ENCODE data around the gene CFAP161.

Gene CFAP161

GRCh38 chr15:81160312-81161159 lies 26.5 kb downstream of the CFAP161 start:
- DNase-seq = no peak

- DNase-seq = no peak
Observed at GRCh38 chr15:81161160-81161673, 27.1 kb downstream of the CFAP161 start.

GRCh38 chr15:81161851-81162250 lies 27.8 kb downstream of the CFAP161 start:
- DNase-seq = no peak

DNA sequence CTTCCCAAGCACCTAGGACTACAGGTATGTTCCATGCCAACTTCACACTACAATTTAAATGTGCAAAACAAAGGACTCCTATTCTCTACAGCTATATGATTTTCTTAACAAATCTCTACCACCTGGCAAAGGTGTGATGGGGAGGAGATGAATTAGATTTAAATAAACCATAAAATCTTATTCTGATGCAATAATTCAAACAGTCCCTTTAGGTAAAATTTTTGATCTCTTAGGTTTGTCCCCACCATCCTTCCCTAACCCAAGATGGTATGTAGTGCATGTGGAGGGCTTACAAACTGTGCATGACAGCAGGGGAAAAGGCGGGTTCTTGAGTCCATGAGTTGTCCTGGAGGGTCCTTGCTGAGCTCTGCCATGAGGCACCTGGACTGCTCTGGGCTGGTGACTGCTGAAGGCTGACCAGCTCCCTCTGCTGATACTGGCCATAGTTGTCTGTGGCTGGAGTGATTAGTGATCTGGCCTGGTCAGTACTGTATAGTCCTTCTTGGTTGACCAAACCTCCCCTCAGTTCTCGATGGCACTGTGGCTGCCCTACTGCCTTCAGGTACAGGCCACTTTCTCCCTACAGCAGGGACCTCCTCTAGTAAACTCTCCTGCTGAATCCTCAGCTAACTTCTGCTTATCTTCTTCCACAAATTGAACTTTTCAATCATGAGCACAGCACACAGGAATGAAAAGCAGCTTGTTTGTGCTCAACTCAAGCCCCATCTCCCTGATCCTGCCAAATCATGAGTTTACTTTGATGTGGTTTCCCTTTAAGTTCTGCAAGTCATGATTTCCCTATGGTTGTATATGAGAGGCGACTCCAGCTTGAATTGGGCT lies 30.1 kb downstream of the CFAP161 start:
- DNase-seq = no peak

GRCh38 chr15:81165535-81165934 lies 31.5 kb downstream of the CFAP161 start:
- no peak for DNase-seq

DNA sequence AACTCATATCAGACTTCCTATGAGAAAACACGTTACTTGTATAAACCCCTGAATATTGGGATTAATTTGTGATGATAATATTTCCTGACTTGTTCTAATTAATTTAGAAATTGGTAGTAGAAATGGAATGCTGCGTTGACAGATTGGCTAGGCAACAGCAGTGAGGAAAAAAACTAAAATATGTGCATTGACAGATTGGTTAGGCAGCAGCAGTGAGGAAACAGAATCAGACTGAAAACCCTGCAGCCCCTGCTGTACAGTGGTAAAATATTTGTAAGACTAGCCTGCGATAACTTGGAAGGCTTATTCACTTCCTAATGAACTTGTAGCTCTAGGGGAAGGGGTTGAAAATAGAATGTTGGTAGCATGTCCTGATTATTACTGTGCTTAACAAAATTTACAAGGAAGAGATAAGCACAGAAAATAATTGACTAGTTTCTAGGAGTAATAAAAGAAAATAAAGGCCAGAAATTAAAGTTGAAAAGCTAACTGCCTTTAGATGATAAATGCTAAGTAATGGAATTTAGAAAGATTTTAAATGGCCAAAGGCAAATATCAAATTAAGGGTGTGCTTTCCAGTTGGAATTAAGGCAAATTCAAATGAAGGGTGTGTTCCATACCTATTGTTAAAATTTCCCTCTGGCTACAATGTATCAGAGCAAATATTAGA lies 32.7 kb downstream of the CFAP161 start:
- DNase-seq = no peak

GRCh38 chr15:81168131-81168526 lies 34.1 kb downstream of the CFAP161 start:
- no peak for DNase-seq

- DNase-seq = no peak
Observed at GRCh38 chr15:81168644-81169043, 34.6 kb downstream of the CFAP161 start.

DNA sequence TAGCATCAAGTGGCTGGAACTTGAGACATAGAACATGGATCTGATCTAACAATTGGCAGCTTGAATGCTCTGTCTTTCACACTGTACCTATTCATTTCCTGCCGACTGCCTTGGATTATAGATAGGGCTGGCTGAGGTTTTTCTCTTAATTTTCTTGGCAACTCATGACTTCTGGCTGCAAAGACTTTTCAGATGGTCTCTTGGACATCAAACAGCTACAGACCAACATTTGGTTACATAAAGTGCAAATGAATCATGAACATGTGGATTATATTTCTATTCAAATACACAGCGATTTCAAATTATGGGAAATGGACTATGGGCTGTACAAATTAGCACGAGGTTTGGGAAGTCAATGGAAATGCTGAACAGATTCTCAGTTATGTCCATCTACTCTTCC lies 36.4 kb downstream of the CFAP161 start:
- DNase-seq = no peak

- no peak for DNase-seq
Observed at GRCh38 chr15:81171286-81171685, 37.2 kb downstream of the CFAP161 start.

GRCh38 chr15:81174125-81174791 lies 40.2 kb downstream of the CFAP161 start:
- DNase-seq = no peak

- no peak for DNase-seq
Observed at GRCh38 chr15:81174792-81175327, 40.8 kb downstream of the CFAP161 start.

GRCh38 chr15:81175496-81175895 lies 41.4 kb downstream of the CFAP161 start:
- no peak for DNase-seq

DNA sequence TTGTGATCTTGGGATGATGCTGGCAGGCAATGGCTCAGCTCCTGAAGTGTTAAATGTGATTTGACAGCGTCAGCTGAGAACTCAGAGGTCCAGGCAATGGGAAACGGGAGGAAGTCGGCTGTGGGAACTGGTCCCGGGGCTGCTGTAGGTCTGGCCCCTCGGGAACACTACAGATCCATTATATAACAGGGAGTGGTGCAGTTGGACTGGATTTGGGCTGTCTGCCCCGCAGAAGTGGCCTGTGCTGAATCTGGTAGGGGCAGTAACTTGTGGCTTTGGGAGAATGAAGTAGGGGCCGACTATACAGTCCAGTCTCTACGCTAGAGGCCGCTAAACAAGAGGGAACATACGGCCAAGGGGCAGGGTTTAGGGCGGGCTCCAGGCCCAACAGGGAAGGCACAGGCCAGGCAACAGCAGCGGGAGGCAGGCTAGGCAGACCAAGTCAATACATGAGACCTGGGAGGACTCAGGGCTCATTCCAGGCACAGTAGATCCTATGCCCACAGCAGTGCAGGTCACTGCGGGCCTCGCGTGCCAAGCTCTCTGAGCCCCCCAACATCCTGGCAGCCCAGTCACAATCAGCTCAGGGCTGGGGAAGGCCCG lies 42.3 kb downstream of the CFAP161 start:
- no peak for DNase-seq

DNA sequence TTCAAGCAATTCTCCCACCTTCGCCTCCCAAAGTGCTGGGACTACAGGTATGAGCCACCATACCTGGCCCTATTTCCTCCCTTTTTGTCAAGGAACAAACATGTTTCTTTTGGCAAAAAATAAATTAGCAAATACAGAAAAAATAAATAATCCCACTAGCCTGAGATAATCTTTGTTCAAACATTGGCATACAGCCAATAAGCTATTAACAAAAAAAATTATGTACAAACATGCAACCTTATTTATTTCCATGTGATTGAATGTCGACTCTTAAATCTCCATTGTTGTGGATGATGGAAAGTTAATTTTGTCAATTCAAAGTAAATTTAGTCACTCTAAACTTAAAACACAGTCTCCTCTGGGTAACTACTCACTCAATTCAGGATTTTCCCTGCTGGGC lies 44.3 kb downstream of the CFAP161 start:
- no peak for DNase-seq

DNA sequence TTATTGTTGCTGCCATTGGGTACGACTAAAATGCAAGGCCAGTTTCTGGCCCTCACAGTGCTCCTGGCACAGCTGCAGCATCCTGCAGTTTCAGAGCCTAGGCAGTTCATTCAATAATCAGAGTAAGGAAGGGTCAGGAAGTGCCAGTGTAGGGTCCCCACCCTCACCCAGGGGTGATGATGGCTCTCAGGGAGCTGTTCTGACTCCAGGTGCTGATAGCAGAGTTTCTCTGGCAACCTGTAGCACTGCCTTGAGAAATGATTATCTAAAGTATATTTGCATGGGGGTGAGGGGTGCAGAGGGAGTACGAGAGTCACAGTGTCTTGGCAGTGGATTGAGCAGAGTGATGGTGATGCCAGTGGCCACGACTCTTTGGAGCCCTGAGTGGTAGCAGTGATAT lies 47.1 kb downstream of the CFAP161 start:
- no peak for DNase-seq

DNA sequence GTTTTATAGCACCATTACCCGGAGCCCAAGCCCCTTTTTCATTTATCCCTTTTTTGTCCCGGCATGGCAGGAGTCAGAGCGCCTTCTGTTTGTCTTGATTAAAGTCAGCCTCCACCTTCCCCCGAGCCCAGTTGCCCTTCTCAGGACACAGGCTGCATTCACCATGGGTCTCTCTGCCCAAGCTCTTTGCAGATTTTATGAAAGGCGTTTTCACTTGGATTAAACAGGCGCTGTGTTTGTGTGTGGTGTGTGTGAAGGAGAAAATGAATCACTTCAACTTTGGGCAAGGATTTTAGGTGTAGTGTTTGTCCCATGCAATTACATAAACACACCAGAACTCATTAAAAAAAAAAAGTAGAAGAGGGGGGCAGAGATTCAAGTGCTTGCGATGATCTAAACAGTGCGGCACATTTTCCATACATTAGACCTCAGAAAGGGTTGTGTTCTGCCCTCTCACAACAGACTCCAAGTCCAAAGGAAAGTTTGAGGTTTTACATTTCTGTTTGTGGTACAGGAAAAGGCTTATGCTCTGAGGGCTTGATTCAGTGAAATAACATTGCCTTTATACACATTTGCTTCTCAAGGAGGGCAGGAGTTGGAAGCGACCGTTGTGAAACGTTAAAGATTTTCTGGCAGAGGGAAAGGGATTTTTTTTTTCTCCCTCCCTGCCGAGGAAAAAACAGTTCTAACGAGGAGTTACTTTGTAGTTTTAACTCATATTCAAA lies 48.1 kb downstream of the CFAP161 start:
- no peak for DNase-seq

DNA sequence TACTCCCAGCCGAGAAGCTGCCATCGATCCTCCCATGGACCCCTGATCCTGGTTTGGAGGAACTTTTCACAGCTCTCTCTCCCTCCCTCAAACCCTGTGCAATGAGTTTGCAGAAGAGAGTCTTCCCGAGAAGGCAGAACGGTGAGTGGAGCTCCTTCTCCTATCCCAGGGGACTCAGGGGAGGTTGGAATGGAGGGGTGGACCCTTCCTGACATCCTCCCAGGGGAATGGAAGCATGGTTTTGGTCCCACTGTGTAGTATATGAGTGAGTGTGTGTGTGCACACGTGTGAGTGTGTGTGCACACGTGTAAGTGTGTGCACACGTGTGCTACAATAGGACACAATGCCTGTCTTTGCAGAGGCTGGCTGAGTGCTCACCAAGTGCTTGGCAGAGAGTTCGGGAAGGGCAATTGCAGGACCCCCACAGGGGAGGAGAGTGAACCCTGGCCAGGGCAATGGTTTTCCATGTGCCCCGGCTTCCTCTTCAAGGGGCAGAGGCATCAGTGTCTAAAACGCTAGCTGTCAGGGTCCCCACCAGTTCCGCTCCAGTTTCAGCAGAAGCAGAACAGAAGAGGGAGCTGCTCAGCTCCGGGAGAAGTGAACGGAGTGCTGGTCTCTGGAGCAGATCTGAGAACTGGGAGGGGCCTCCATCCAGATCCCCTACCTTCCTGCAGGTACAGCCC lies 48.8 kb downstream of the CFAP161 start:
- no peak for DNase-seq

GRCh38 chr15:81183439-81183775 lies 49.3 kb downstream of the CFAP161 start:
- no peak for DNase-seq

DNA sequence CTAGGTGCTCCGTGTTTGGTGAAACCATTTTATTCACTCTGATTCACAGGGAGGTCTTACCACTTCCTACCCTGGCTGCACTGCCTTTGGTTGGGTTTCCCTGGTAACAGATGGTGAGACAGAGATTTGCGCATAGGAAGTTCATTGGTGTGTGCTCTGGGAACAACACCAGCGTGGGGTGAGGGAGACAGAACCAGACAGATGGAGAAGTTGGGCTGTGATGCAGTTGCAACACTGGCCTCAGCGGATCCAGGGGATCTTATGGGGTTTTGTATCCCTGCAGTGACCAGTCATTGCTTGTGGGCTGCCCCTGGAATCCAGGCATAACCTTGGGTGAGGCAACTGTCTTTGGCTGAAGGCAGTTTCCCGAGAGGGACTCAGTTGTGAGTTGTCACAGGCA lies 50.1 kb downstream of the CFAP161 start:
- no peak for DNase-seq
